NCI-H2107 (cell line): ENCODE results near the gene MEF2B.
"Not testable (repeated sequence)": the region's sequence is repeated elsewhere in the genome, so short reads cannot be mapped to it uniquely, and the experiment has no call there.

ENCODE experiments used
- DNase-seq: peaks from one replicate; lab custom pipeline; 2025; lab: John Stamatoyannopoulos, UW

MEF2B gene

GRCh38 chr19:19123386-19123785 lies 46.7 kb downstream of the MEF2B start:
- no peak for DNase-seq

- DNase-seq = no peak
Observed at GRCh38 chr19:19122902-19123301, 47.2 kb downstream of the MEF2B start.

DNA sequence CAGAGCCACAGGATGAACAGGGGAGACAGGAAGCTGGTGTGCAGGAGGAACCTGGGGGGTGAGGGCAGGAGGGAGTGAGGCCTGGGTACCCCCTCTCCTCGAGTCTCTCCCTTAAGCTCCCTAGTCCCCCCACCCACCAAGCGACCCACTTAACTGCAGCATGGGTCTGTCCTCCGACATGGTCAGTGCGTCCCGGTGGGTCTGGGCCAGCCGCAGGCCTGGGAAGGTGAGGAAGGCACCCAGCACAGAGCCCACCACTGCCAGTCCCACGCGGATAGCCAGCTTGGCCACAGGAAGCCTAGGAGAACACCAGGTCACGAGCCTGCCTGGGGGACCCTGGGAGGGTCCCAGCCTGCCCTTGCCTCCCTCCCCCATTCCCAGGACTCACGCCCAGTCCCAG lies 48.7 kb downstream of the MEF2B start:
- no peak for DNase-seq

DNA sequence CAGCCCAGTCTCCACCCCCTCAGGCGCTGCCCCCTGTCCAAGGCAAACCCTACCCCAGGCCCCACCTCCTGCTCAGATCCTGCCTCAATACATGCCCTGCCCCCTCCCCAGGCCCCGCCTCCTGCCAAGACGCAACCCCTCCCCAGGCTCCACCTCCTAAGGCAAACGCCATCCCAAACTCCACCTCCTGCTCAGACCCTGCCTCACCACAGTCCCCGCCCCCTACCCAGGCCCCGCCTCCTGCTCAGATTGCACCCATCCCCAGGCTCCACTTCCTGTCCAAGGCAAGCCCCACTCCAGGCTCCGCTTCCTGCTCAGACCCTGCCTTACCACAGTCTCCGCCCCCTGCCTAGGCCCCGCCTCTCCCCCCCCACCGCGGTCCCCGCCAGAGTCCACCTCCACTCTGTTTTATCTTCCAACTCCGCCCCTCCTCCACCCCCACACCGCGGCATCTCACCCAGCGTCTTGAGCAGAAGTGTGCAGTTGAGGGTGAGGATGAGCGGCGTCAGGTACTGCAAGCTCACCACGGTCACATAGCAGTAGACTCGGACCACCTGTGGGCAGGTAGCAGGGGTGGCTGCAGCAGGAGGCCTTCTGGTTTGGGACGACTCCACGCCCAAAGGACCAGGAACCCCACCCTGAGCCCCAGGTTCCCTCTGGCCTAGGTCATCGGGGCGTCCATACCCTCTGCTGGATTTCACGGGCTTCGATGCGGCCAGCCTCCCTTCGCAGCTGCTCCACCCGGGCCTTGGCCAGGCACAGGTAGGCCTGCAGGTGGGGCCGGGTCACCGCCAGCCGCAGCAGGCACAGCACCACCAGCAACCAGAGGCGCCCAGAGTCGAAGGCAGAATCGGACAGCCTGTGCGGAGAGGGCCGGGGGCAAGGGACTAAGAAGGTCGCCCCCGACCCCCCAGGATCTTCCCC lies 49.5 kb downstream of the MEF2B start:
- no peak for DNase-seq

DNA sequence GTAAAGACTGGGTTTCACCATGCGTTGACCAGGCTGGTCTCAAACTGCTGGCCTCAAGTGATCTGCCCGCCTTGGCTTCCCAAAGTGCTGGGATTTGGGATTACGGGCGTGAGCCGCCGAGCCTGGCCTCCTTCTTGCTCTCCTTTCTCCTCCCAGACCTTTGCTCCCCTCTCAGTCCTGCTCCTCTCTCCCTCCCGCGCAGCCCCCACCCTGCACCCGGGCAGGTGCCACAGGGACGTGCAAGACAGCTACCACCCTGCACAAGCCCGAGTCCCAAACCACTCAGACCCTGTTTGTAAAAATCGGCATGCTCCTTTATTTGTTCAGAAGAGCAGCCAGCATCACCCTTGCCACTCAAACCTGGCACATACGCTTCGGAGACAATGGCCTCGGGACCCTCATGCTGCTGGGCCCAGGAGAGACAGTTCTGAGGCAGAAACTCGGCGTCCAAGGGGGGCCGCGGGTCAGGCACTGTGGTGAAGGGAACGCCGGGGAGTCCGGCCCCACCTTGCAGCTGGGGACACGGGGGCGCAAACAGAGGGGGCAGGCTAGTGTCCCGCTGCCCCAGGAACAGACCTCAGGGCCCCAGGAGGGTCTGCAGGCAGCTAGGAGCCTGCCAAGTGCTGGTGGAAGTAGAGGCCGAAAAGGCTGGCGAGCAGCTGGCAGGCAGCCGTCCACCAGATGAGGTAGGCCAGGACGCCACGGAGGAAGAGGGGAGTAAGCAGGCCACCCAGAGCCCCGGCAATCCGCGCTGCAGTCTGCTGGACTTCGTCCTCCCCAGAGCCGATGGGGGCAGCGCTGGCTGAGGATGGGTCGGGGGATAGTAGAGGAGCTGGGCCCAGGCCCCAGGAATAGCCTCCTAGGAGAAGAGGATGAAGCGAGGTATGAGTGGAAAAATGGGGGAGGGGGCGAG lies 50.5 kb downstream of the MEF2B start:
- no peak for DNase-seq

DNA sequence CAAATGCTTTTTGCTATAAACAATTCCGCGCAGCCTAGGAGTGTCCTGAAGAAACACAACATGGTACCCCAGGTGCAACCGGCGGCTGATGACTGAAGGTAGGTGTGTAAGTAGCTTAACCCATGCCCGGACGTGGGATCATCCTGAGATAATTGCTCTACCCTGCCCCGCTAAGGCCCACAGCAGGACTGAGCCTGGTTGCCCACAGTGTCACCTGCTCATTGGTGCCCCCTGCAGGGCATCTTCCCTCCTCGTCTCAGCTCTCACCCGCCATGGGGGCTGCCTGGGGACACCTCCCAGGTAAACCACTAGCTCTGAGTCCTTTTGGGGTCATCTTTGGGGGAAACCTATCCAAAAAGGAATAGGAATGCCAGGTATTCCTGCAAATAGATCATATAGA lies 54.1 kb downstream of the MEF2B start:
- no peak for DNase-seq

DNA sequence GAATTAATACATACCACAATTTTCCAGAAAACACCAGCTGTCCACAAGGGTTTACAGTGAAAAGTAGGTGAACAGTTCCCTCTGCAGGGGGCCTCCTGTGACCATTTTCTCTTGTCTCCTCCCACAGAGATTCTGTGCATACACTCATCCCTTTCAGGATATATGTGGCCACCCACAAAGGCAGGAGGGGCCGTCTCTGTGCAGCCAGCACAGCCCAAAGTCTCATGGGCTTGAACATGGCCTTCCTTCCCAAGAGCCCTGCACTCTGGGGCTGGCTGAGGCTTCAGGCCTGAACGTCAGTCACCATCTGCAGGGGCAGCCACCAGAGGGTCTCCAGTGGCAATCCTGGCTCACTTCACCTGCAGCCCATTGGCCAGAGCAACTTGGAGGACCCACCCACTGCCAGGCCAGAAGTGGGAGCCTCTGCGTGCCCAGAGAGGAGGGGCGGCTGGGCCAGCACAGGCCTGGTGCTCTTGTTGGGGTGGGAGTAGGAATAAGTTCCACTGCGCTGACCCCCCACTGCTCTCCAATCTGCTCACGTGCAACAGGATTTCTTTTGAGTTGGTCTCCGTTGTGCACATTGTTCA lies 56.9 kb downstream of the MEF2B start:
- DNase-seq = no peak

- no peak for DNase-seq
Observed at GRCh38 chr19:19111967-19112580, 58.0 kb downstream of the MEF2B start.

DNA sequence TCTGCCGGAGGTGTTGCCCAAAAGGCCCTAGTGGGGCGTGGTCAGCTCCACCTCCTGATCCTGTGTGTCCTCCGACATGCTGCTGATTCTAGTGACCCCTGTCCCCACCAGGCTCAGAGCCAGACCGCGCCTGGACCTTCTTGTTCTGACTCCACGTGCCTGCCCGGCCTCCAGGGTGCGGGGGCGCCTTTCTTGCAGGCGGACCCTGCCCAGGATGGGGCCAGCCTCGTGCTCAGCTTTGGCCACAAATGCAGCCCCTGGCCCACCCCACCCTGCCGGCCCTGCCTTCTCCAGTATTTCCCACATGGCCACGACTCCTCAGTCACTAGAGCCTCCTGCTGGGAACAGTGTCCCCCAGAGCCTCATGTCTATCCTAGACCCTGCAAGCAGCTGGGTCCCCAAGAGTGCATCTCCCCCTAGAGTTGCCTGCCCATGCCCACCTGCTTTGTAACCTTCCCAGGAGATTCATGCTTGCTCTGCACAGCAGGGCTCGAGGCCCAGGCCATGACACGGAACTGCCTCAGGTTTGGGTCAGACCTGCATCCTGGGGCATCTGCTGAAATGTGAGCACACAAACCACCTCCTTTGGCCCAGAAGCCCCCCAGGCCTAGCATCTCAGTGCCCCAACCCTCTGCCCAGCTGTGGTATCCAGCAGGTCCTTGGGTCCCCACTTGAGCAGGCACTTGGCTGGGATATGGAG lies 58.8 kb downstream of the MEF2B start:
- DNase-seq = no peak

DNA sequence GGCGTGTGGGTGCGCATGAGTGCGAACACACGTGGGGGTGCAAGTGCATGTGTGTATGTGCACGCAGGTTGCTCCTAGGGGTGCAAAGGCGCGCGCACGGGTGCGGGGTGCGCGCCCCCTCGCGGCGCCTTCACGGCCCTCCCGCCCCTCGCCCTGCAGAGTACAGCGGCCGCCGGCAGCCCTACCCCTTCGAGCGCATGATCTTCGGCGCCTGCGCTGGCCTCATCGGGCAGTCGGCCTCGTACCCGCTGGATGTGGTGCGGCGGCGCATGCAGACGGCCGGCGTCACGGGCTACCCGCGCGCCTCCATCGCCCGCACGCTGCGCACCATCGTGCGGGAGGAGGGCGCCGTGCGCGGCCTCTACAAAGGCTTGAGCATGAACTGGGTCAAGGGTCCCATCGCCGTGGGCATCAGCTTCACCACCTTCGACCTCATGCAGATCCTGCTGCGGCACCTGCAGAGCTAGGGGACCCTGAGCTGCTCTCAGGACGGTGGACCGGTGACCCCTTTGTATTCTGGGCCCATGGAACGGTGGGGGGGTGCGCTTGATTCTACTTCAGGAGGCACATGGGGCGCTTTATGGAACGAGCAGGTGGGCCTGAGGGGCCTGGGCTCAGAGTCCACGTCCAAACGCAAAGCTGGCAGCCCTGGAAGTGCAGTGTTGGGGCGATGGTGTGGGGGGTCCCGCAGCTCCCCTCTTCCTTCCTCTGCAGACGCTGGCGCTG lies 59.5 kb downstream of the MEF2B start:
- DNase-seq = no peak

DNA sequence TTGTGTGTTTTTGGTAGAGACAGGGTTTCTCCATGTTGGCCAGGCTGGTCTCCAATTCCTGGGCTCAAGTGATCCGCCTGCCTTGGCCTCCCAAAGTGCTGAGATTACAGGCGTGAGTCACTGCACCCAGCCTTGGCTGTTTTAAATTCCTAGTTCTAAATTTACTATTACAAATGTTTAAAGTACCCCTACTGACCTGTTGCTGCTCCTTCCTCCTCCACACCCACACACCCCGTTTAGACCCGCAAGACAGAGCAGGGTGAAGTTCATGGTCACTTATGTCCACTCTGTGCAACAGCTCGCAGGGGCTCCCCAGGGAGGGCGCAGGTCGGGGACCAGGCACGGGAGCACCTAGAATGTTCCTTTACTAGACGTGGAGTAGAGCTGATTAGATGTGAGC lies 60.5 kb downstream of the MEF2B start:
- no peak for DNase-seq

DNA sequence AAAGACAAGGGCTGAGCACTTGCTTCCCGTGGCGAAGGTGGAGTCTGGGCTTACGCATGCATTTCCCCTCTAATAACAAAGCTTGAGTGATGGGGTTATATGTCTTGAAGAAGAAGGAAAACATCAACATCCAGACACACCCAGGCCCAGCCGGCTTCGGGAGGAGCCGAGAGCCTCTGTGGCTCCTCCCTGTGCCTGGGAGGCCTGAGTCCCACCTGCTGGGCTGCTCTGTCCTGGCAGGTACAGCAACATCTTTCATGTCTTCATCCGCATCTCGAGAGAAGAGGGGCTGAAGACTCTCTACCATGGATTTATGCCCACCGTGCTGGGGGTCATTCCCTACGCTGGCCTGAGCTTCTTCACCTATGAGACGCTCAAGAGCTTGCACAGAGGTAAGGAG lies 62.4 kb downstream of the MEF2B start:
- no peak for DNase-seq

GRCh38 chr19:19106938-19107337 lies 63.1 kb downstream of the MEF2B start:
- not testable (repeated sequence) for DNase-seq

GRCh38 chr19:19106056-19106551 lies 64.0 kb downstream of the MEF2B start:
- no peak for DNase-seq

GRCh38 chr19:19105365-19106055 lies 64.6 kb downstream of the MEF2B start:
- DNase-seq = no peak

GRCh38 chr19:19103167-19103566 lies 66.9 kb downstream of the MEF2B start:
- DNase-seq = no peak

DNA sequence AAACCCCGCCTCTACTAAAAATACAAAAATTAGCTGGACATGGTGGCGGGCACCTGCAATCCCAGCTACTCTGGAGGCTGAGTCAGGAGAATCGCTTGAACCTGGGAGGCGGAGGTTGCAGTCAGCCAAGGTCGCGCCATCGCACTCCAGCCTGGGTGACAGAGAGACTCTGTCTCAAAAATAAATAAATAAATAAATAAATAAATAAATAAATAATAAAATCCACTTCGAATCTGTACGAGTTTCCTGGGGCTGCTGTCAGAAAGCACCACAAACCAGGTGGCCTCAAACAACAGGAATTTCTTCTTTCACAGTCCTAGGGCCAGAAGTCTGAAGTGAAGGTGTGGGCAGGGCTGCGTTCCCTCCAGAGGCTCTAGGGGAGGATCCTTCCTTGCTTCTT lies 67.5 kb downstream of the MEF2B start:
- DNase-seq = not testable (repeated sequence)

DNA sequence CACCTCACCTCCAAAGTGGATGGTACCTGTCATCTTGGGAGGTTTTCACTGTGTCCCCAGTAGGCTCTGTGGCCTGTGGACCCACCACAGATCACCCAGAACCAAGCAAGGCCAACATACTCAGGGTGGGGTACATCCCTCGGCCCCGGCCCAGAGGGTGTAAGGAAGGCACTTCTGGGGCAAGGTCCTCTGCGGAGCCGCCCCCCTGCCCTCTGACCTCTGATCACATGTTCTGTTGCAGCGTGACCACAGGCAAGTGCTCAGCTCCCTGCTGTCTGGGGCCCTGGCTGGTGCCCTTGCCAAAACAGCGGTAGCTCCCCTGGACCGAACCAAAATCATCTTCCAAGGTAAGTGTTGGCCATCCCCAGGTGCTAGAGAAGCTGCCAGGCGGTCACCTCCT lies 68.5 kb downstream of the MEF2B start:
- DNase-seq = no peak

GRCh38 chr19:19098703-19099632 lies 71.1 kb downstream of the MEF2B start:
- no peak for DNase-seq
